GM12875 (cell line): ENCODE measurements around the gene PILRA.
"Not testable (repeated sequence)": the region's sequence is repeated elsewhere in the genome, so short reads cannot be mapped to it uniquely, and the experiment has no call there.

Experiments
- H3K4me3 ChIP-seq: one replicate; pipeline ENCODE4 v1.5.1; 2011; ENCODE audit warnings: low read depth, low read length, control low read depth
- CTCF ChIP-seq: IDR thresholded peaks from 2 replicates; pipeline ENCODE4 v1.5.1; 2011; ENCODE audit warnings: low read depth, mild to moderate bottlenecking, control low read depth, inconsistent platforms, low read length, moderate library complexity, borderline replicate concordance; ENCODE audit not compliant: insufficient read depth

The PILRA gene

GRCh38 chr7:100363098-100363497 lies 10.2 kb upstream of the PILRA start:
- no peak overlapping the region for H3K4me3 ChIP-seq
- TF ChIP-seq CTCF = no peak

GRCh38 chr7:100363797-100364196 lies 9.5 kb upstream of the PILRA start:
- H3K4me3 ChIP-seq = not testable (repeated sequence)

- TF ChIP-seq CTCF = no peak
- H3K4me3 ChIP-seq = no peak overlapping the region
Measured at GRCh38 chr7:100364480-100364879, 8.8 kb upstream of the PILRA start.

GRCh38 chr7:100365998-100366367 lies 7.3 kb upstream of the PILRA start:
- H3K4me3 ChIP-seq = not testable (repeated sequence)

GRCh38 chr7:100366411-100367250 lies 6.7 kb upstream of the PILRA start:
- no peak overlapping the region for H3K4me3 ChIP-seq
- no peak for TF ChIP-seq CTCF

- H3K4me3 ChIP-seq = no peak overlapping the region
- no peak for TF ChIP-seq CTCF
Measured at GRCh38 chr7:100367251-100367620, 6.1 kb upstream of the PILRA start.

GRCh38 chr7:100367676-100368613 lies 5.3 kb upstream of the PILRA start:
- no peak overlapping the region for H3K4me3 ChIP-seq
- no peak for TF ChIP-seq CTCF

GRCh38 chr7:100369105-100369504 lies 4.2 kb upstream of the PILRA start:
- TF ChIP-seq CTCF = no peak
- no peak overlapping the region for H3K4me3 ChIP-seq
